Kidney capillary endothelial cell (primary cell): ENCODE data around the gene FZD10.

ENCODE experiments used
- DNase-seq: peaks from one replicate; pipeline ENCODE4 v3.0.0-alpha.2; 2018; ENCODE audit warnings: low spot score

Gene FZD10

GRCh38 chr12:130162267-130162666, at the start of gene FZD10:
Gene FZD10 (plus strand): TSS chr12:130162464. CDS start chr12:130162943, 479 bp downstream.
- DNase-seq = no peak

GRCh38 chr12:130114952-130115351, 47.3 kb upstream of the FZD10 start:
- no peak for DNase-seq

GRCh38 chr12:130115646-130116045, 46.6 kb upstream of the FZD10 start:
- no peak for DNase-seq

- DNase-seq = no peak
These were observed 45.5 kb upstream of the FZD10 start for GRCh38 chr12:130116791-130117190.

GRCh38 chr12:130117233-130117632, 45.0 kb upstream of the FZD10 start:
- no peak for DNase-seq

- no peak for DNase-seq
These were observed 44.6 kb upstream of the FZD10 start for GRCh38 chr12:130117701-130118100.

- DNase-seq = no peak
These were observed 44.1 kb upstream of the FZD10 start for GRCh38 chr12:130118181-130118580.

GRCh38 chr12:130119241-130119861, 42.9 kb upstream of the FZD10 start:
- DNase-seq = no peak

GRCh38 chr12:130120012-130120805, 42.1 kb upstream of the FZD10 start:
- no peak for DNase-seq

- DNase-seq = no peak
These were observed 40.9 kb upstream of the FZD10 start for GRCh38 chr12:130121226-130122000.

GRCh38 chr12:130122356-130122755, 39.9 kb upstream of the FZD10 start:
- no peak for DNase-seq

- no peak for DNase-seq
These were observed 38.2 kb upstream of the FZD10 start for GRCh38 chr12:130124106-130124505.

- DNase-seq = no peak
These were observed 37.5 kb upstream of the FZD10 start for GRCh38 chr12:130124605-130125244.

GRCh38 chr12:130126023-130126432, 36.2 kb upstream of the FZD10 start:
- DNase-seq = no peak

- no peak for DNase-seq
These were observed 34.7 kb upstream of the FZD10 start for GRCh38 chr12:130127532-130127911.

GRCh38 chr12:130127912-130128789, 34.1 kb upstream of the FZD10 start:
- no peak for DNase-seq

GRCh38 chr12:130128790-130129735, 33.2 kb upstream of the FZD10 start:
- DNase-seq = no peak

- DNase-seq = no peak
These were observed 31.9 kb upstream of the FZD10 start for GRCh38 chr12:130130346-130130745.

- no peak for DNase-seq
These were observed 31.2 kb upstream of the FZD10 start for GRCh38 chr12:130131025-130131424.

- no peak for DNase-seq
These were observed 30.5 kb upstream of the FZD10 start for GRCh38 chr12:130131801-130132200.
